Activated gamma-delta T cell (primary cell): ENCODE data around the gene KCNMA1.

Experiments used
- DNase-seq: peaks from one replicate; lab custom pipeline; 2025; lab: John Stamatoyannopoulos, UW

The KCNMA1 gene

GRCh38 chr10:77274046-77274795, 363.4 kb downstream of the KCNMA1 start:
- DNase-seq = no peak

- DNase-seq = no peak
Measured at GRCh38 chr10:77269163-77269562, 368.4 kb downstream of the KCNMA1 start.

- no peak for DNase-seq
Measured at GRCh38 chr10:77268721-77269120, 368.9 kb downstream of the KCNMA1 start.

DNA sequence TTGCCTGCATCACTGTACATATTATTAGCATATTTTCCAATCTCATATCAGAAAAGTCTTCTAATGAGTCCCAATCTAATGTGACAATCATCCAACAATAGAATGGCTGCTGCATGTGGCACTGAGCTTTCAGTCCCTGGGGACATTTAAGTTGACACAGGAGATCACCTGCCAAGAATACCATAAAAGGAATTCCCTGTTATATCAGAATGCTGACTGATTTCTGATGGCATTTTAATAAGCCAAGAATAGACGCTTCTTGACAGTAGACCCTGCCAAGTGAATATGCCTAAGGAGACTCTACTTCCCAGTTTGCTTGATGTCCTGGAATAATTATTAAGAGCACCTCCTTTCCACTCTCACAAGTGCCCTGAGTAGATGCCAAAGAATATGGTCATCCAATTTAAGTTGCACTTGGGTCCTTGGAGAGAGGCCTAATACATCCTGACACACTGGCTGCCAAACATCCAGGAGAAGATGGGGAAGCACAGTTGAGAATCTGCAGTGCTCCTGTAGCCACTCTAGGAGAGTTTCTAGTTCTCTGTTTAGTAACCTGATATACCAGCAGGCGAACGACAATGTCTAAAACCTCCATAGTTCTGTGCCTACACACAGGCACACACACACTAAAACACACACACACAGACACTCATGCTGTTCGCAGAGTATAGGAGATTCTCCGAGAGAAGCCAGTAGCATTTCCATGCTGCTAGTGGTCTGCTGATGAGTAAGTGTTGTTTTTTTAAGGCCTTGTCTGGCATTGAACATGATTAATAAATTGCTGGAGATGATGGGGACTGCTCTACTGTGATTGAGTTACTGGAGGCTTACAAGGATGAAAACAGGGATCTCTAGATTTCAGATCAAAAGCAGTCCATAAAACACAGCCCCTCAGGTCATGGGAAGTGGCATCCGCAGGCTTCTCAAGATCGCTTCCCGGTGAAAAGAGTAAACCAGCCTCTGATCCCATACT, 369.6 kb downstream of the KCNMA1 start:
- DNase-seq = no peak

DNA sequence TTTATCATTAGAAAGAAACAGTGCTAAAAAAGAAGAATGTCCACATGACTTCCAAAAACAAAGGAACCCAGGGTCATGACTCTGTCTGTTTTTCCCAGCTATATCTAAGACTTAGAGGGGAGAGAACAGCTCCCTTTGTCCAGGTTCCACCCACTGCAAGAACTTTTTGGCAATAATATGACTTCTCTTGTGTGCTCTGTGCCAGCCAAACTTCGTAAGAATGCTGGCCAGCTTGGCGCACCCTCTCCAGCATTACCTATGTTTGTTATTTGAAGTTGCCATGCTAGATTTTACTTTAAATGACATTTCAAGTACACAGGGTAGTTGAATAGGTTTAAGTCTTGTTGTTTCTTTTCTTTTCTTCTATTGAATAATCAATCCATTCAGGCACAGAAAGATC, 371.4 kb downstream of the KCNMA1 start:
- no peak for DNase-seq

DNA sequence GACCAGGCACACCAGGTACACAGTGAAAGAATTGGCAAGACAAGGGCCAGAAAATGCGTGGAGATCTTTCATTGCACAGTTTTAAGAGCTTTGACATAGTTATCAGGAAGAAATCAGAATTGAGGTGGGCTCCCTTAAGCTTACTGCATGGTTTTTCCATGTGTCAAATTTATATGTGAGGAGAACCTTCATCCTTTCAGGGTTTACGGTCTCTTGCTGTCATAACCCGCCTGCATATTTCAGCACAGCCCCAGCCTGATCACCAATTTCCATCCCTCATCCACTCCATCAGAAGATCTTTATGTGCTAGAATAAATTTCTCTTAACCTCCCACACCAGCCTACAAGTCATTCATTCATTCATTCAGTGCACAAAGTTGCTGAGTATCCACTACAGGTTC, 373.1 kb downstream of the KCNMA1 start:
- DNase-seq = no peak

GRCh38 chr10:77264107-77264506, 373.5 kb downstream of the KCNMA1 start:
- DNase-seq = no peak

DNA sequence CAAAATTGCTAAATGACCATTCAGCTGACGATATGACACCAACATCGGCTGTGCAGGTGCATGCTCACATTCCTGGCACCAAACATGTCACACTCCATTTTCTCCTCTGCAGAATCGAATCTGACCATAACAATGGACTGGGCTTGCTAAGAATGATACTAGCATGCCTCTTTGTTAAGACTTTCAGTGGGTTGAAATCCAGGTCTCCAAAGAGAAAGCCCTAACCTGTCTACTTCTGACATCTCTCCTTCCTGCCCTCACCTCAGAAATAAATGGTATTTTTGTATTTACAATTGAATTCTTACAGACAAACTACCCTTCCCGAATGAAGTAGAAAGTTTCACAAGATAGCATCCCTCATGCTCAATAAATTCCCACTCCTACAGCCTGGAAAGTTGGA, 373.9 kb downstream of the KCNMA1 start:
- DNase-seq = no peak

- DNase-seq = no peak
Measured at GRCh38 chr10:77261146-77261545, 376.5 kb downstream of the KCNMA1 start.

DNA sequence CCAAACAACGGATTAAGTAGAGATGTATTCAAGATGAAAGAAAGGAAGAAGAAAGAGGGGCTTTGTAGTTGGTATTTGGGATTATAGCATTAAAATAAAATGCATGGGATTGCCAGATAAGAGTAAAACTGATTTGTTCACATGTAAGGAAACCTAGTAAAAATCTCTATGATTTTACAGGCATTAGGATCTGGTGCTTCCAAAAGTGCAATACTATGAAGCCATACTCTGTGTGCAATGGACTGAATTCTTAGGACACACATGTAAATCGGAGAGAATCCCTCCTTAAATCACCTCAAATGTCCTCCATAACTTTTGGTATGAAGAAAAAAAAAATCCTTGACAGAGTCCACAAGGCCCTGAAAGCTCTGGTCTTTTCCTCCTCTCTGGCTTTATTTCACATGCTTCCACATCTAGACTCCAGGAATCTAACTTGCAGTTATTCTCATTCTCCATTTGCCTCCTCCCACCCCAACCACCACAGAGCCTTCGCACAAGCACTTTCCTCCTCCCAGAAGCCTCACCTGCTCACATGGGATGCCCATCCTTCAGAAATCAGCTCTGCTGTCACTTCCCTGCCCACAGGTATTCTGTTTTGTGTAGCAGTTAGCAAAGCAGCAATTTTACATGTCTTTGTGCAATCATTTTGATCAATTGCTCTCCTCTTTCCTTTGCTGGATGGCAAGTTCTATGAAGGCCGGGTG, 378.3 kb downstream of the KCNMA1 start:
- DNase-seq = no peak

GRCh38 chr10:77256346-77256745, 381.3 kb downstream of the KCNMA1 start:
- DNase-seq = no peak

DNA sequence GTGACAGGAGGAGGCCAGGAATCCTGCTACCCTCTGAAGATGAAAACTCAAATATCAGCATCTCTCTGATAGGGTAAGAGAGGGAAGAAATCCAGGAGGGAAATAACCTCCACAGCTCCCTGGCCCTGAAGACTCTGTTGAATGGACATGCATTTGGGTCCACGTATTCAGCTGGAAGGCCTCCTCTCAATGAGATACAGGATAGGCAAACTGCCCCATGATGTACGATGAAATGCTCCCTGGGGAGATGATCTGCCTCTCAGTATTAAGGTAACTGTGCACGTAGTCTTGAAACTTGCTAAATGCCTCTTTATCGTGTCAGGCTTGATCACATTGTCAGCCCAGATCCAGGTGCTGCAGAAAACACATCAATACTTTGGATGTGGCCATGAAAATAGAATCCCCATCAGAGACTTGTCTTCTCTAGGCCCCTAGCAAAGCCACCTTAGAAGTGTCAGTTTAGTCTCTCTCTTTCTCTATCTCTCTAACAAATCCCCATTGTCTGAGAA, 384.0 kb downstream of the KCNMA1 start:
- DNase-seq = no peak

DNA sequence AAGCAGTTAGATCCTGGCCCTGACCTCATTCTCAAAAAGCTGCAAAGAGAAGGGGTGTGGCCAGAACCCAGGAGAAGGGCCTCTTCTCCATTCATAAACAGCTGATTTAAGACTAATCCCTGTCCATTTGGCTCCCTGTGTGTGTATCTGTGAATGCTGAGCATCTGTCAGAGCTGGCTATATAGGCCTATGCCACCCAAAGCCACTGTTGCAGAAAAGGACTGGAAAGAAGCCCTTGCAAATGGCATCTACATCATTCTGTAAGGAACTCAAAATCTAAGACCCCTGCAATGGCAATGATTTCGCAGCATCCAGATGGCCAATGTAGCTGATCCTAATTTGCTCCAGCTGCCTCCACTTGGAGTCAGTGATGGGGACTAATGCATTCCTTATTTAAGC, 384.5 kb downstream of the KCNMA1 start:
- no peak for DNase-seq

DNA sequence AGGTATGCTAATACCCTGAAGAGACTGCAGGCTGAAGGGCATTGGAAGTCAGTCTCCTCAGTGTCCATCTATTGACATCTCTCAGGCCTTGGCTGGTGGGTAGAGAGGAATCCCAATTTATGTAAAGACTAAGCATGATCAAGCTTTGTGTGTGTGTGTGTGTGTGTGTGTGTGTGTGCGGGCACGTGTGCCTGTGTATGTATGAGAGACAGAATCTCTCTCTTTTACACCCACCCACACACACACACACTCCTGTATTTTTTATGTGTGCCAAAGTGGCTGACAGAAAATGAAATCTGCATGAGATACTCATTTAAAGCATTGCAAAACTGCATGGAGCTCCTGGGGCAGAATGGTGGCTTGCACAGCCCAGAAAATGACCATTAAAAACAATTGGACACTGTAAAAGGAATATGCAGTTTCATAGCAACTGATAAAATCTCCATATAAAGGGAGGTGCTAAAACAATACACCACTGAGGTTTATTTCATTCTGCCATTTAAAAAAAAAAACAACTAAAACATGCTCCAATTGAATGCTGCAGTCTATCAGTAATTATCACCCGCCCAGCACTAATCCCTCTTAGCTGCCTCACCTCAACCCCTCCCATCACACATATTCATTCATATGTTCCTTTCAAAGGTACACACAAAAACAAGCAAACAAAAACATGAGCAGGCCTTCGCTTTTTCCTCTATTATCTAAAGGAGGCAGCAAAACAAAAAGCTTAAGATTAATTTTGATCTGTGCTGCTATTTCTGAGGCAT, 385.0 kb downstream of the KCNMA1 start:
- DNase-seq = no peak

DNA sequence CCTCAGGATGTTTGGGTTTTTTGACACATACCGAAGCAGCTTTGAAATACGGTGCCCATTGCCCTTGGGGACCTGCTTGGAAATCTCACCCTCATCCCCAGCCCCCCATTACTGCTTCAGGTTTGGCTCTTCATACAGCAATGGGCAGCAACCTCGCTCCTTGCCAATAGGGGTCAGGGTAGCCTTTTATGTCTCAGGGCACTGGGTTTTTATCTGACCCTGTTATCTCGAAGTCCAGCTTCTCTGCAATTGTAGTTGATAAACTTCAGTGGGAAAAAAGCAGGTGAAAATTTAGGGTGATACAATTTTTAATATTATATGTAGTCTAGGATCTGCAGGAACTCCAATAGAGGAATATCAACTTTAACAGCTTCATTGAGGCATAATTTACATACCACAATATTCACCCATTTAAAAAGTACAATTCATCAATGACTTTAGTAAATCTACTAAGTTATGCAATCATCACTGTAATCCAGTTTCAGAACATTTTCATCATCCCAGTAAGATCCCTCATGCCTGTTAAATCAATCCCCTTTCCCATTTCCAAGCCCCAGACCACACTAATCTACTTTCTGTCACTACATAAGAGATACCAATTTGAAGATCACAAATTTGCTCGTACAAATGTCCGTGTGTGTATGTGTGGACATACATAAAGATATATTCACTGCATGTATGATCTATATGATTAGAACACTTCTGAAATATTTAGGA, 386.2 kb downstream of the KCNMA1 start:
- DNase-seq = no peak

DNA sequence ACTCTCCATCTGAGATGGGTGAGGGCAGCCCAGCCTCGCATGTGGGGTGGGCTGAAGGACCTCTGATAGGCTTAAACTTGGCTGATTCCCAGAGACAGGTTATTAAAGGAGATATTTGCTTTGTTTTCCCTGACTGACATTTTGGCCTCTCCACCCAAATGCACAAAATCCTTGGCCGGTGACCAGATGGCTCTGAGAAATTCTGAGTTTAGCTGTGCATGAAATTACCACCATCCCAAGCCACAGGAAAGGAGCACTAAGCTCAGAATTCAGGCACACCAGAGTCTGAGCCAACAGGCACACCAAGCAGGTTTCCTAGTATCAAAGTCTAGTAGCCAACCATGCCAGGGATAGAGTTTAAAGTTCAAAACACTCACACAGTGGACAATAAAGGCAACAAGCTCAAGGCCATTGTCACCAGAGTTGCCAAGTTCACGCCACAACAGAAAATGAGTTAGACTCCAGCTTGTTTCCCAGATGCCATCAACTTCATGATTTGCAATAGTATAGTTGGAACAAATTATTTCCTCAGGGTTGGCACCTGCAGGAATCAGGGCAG, 387.6 kb downstream of the KCNMA1 start:
- DNase-seq = no peak

DNA sequence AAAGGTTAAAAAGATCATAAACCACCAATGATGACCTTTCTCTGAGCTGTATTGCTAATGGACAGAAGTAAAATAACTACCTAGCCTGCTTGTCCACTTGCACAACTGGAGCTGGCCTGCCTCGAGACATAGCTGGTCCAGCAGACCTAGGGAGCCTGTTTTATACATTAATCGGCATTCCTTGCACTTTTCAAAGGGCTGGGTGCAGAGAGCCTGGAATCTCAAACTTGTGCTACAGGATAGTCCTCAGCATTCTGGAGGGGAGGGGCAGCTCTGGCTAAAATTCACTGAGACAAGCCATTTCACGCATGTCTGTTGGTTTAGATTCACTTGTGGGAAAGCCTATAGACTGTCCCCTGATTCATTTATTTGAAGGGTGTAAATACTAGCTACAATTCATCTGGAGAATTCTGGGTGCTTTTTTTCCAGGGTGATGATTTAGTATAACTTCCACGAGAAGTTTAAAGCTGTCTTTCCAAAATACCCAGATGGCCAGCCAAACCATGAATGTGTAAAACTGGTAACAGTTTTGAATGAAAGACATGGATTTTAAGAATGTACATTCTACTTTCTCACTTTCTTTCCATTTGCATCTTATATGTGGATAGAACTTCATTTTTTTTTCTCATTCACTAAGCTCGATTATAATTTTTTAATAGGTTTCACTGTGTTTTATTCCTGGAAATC, 389.4 kb downstream of the KCNMA1 start:
- DNase-seq = no peak

- DNase-seq = no peak
Measured at GRCh38 chr10:77247031-77247990, 390.3 kb downstream of the KCNMA1 start.

GRCh38 chr10:77245953-77246352, 391.7 kb downstream of the KCNMA1 start:
- no peak for DNase-seq
